GM12874 (cell line): ENCODE results near the gene TACC2.

Experiments used
- TF ChIP-seq, protein P1 (sequence below): IDR thresholded peaks from 2 replicates; pipeline ENCODE4 v1.5.1; 2011; ENCODE audit warnings: low read depth, mild to moderate bottlenecking, control low read depth, low read length, moderate library complexity; ENCODE audit not compliant: insufficient read depth

TACC2 gene

DNA sequence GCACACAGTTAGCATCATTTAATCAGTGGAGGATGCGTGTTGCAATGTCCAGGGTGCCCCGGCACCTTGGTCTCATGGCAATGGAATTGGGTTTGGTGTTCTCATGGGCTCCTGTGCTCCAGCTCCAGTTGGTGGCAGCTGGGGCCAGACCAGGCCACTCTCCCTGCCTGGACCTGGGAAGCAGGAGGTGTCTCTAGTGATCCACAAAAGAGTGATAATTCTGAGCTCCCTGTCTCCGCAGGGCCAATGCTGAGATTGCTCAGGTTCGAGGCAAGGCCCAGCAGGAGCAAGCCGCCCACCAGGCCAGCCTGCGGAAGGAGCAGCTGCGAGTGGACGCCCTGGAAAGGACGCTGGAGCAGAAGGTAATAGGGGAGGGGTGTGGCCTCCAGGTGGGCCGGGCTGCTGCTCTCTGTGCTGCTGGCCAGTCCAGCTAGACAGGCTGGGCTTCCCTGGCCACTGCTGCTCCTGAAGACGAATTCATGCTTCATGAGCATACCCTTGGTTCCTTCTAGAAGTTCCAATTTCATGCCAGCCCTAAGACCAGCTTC is 260.4 kb downstream of the TACC2 start:
- TF ChIP-seq, protein P1, sequence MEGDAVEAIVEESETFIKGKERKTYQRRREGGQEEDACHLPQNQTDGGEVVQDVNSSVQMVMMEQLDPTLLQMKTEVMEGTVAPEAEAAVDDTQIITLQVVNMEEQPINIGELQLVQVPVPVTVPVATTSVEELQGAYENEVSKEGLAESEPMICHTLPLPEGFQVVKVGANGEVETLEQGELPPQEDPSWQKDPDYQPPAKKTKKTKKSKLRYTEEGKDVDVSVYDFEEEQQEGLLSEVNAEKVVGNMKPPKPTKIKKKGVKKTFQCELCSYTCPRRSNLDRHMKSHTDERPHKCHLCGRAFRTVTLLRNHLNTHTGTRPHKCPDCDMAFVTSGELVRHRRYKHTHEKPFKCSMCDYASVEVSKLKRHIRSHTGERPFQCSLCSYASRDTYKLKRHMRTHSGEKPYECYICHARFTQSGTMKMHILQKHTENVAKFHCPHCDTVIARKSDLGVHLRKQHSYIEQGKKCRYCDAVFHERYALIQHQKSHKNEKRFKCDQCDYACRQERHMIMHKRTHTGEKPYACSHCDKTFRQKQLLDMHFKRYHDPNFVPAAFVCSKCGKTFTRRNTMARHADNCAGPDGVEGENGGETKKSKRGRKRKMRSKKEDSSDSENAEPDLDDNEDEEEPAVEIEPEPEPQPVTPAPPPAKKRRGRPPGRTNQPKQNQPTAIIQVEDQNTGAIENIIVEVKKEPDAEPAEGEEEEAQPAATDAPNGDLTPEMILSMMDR = no peak

DNA sequence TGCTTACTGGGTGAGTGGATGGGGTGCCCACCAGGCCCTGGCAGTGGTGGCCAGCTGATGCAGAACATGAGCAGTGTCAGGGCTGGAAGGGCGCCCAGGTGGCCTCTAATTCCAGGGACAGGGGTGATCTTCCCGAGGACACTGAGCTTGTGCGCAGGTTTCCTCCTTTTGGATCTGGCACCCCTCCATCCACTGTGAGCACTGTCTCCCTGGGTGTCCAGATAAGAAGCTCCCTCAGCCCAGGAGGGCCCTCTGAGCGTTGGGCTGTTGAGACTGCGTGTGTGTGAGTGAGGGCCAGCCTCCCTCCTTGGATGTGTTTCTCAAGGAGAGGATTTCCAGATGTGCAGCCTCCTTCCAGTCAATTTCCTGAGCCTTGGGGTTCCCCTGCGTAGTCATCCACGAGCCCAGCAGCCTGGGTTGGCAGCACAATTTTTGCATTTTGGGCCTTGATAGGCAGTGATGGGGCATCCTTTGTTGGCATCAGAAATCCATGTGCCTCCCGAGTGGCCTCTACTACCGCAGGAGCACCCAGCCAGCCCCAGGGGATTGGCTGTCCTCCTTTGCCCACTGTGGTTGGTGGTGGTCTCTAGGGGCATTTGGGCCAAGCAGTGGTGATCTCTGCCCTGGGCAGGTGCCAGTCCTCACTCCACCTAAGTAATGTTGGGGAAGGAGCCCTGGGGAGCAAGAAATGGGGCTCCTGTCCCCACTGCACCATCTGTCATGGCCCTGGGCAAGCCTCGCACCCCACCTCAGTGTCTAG is 261.2 kb downstream of the TACC2 start:
- TF ChIP-seq, protein P1 = no peak

DNA sequence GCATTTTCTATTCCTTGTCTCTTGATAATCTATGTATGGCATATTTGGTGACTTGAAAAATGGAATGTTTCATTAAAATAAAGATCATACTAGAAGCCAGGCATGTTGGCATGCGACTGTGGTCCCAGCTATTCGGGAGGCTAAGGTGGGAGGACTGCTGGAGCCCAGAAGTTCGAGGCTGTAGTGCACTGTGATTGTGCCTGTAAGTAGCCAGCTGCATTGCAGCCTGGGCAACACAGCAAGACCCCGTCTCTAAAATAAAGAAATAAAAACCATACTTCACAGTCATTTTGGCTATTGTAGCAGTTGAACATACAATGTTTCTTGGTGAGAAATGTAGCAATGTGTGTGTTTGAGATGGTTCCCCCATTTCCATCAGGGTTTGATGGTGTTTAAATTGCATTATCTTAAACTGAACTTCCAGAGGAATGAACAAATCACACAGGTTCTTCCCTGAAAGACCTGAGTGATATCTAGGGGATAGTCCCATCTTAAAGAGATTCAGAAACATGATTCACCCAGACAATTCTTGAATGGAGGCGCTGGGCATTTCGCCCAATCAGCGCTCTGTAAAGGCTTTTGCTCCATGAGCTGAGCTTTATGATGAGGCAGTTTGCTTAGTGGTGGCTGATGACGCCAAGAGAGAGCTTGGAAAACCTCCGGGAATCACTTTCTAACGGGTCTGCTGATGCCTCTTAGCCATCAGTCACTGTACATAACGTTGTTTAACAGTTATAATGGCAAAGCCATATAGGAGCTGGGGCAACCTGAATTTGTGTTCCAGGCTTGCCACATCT is 262.7 kb downstream of the TACC2 start:
- TF ChIP-seq, protein P1 = no peak

DNA sequence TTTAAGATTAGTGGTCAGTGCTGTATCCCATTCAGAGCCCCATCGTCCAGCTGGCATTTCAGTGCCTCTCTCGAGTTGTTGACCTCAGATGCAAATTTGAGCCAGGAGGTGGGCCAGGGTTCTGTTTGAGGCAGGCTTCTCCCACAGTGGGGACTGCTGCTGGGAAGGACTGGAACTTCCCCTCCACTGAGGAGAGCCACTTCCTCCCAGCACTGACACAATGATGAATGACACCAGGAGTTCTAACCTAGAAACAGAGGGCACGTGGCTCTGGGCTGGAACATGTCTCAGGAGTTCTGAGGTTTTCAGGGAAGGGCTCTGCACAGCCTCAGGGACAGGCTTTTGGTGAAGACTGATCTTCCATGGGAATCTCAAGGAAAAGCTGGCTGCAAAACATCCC is 263.8 kb downstream of the TACC2 start:
- TF ChIP-seq, protein P1 = no peak

DNA sequence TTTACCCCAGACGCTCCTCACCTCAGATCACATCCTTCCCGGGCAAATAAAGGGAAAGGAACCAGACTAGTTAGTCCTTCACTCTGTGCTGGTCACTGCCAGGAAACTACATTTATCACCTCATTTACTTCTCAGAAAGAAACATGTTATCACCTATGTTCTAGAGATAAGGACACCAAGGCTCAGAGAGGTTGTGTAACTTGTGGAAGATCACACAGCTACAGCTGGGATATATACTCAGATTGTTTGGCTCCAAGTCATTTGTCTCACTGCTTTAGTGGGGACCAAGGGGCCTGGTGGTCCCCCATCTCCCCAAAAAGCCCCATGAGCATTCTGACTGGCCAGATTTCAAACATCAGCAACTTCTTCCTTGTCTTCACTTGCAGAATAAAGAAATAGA is 264.6 kb downstream of the TACC2 start:
- TF ChIP-seq, protein P1 = no peak

DNA sequence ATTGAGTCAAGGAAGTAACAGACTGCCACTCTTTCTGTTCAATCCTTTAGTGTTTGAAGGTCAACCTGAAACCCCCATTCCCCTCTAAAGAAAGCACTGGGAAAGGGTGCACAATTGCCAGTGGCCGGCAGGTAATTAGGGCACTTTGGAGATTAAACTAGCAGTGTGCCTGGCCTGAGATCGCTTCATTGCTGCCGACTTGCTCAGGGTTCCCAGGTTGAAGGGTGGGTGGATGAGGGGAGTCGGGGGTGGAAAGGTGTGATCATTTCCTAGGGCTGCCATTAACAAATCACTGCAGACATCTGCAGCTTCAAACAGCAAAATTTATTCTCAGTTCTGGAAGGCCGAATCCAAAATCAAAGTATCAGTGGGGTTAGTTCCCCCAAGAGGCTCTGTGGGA is 265.9 kb downstream of the TACC2 start:
- TF ChIP-seq, protein P1 = no peak

DNA sequence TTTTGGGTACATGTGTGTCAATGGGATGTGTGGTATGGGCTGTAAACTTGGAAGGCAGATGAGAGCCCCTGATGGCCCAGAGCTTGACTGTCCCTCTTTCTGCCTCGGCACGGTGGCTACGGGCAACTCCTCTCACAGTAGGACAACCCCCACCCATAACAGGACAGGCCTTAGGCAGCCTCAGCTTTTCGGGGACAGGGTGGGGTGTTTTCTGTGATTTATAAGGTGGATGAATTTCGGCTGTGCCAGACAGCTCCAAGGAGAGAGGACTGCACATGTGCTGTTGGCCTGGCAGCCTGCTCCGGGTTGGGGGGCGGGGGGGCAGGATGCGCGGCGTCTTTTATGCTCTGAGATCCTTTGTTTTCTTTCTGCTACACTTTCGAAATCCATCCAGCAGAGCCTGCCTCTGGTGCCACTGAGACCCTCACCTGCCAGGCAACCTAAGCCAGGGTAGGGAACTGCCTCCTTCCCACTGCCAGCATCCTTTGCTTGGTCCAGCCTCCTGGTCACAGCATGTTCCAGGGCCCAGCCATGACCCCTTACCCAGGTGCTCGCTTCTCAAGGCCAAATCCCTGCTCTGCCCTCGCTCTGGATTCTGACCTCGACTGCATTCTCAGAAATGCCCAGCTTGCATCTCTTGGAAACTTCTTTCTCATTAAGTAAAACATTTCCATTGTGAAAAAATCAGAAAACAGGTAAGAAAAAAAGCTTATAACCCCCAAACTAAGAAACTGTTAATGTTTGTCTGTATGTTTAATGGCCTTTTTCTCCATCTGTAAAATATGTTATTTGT is 266.7 kb downstream of the TACC2 start:
- TF ChIP-seq, protein P1 = no peak
